C1 segment of cervical spinal cord (tissue), 14 donors: ENCODE data around the gene DMBT1.
"Not testable (repeated sequence)": the region's sequence is repeated elsewhere in the genome, so short reads cannot be mapped to it uniquely, and the experiment has no call there.

Experiments used
- DNase-seq, 14 donors: peaks; one replicate each; lab custom pipeline; 2025; lab: John Stamatoyannopoulos, UW

Gene DMBT1

GRCh38 chr10:122577311-122577885, 16.8 kb downstream of the DMBT1 start:
- no peak for DNase-seq

DNA sequence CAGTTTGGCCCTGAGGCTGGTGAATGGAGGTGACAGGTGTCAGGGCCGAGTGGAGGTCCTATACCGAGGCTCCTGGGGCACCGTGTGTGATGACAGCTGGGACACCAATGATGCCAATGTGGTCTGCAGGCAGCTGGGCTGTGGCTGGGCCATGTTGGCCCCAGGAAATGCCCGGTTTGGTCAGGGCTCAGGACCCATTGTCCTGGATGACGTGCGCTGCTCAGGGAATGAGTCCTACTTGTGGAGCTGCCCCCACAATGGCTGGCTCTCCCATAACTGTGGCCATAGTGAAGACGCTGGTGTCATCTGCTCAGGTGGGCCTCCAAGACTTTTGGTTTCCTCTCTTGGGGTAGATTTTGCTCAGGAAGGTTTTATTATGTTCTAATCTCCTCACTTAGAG, 25.5 kb downstream of the DMBT1 start:
- DNase-seq = not testable (repeated sequence)

DNA sequence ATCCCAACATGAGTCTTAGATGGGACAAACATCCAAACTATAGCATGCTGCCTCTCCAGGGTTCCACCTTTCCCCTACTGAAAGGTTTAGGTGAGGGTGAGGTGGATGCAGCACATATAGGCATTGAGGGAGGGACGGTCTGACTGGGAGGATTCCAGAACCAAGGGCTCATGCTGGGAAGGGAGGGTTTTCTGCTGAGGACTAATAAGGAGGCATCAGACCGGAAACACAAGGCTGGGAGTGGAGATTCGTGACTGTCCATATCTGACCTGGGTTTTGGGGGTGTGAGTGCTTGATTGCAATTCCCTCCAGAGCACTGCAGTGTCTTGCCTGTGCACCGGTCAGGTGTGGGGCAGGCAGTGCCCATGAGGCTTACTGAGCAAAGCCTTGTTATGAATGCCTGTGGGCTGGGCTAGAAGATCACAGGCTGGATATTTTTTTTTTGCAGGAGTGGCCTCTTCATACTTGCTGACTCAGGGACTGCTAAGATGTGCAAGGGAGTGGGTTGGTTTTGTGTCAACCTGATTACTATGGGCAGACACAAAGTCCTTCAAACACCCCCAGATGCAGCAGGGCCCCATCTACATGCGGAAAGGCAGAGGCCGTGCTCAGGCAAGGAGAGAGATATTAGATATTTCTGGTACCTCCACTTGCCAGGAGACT, 26.7 kb downstream of the DMBT1 start:
- no peak for DNase-seq

DNA sequence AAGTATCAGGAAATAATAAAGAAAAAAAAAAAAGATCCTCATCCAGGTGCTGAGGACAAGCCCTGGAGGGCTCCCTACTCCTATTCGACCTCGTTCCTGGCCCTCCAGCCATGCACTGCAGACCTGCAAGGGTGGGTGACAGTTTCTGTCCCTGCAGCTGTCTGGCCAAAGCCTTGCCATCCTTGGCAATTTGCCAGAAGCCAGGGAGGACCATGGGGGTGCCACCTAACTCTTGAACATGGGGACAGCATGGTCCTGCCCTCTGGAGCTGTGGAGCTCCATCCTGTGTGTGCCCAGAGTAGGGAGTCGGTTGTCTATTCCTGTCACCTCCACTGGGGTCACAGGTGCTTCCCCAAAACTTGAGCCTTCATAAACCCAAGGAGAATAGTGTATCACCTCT, 27.8 kb downstream of the DMBT1 start:
- no peak for DNase-seq

DNA sequence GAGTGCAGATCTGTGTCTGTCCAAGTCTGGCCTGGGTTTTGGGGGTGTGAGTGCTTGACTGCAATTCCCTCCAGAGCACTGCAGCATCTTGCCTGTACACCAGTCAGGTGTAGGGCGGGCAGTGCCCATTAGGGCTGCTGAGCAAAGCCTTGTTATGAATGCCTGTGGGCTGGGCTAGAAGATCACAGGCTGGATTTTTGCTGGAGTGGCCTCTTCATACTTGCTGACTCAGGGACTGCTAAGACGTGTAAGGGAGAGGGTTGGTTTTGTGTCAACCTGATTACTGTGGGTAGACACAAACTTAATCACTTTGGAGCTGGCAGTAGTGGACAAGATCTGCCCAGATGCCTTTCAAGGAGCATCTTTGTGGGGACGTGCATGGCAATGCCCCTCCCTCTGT, 29.6 kb downstream of the DMBT1 start:
- DNase-seq = no peak

DNA sequence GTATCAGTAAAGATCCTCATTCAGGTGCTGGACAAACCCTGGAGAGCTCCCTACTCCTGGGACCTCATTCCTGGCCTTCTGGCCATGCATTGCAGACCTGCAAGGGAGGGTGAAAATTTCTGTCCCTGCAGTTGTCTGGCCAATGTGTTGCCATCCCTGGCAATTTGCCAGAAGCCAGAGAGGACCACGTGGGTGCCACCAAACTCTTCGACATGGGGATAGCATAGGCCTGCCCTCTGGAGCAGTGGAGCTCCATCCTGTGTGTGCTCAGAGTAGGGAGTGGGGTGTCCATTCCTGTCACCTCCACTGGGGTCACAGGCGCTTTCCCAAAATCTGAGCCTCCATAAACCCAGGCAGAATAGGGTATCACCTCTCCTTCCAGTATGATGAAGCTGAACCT, 31.2 kb downstream of the DMBT1 start:
- DNase-seq = no peak

- DNase-seq = no peak
Measured at GRCh38 chr10:122592161-122592560, 31.6 kb downstream of the DMBT1 start.

DNA sequence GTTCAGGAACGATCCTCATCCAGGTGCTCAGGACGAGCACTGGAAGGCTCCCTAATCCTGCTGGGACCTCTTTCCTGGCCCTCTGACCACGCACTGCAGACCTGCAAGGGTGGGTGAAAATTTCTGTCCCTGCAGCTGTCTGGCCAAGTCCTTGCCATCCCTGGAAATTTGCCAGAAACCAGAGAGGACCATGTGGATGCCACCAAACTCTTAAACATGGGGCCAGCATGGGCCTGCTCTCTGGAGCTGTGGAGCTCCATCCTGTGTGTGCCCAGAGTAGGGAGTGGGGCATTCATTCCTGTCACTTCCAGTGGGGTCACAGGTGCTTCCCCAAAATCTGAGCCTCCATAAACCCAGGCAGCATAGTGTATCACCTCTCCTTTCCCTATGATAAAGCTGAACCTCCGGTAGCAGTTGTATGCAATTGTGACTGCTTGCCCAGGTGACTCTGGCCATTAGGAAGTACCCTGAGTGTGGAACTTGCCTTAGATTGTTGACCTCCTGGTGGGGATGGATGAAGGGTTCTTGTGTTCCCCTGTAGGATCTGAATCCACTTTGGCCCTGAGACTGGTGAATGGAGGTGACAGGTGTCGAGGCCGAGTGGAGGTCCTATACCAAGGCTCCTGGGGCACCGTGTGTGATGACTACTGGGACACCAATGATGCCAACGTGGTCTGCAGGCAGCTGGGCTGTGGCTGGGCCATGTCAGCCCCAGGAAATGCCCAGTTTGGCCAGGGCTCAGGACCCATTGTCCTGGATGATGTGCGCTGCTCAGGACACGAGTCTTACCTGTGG, 57.1 kb downstream of the DMBT1 start:
- no peak for DNase-seq

- no peak for DNase-seq
Measured at GRCh38 chr10:122618461-122619165, 58.1 kb downstream of the DMBT1 start.

DNA sequence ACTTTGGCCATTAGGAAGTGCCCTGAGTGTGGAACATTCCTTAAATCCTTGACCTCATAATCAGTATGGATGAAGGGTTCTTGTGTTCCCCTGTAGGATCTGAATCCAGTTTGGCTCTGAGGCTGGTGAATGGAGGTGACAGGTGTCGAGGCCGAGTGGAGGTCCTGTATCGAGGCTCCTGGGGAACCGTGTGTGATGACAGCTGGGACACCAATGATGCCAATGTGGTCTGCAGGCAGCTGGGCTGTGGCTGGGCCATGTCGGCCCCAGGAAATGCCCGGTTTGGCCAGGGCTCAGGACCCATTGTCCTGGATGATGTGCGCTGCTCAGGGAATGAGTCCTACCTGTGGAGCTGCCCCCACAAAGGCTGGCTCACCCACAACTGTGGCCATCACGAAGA, 60.4 kb downstream of the DMBT1 start:
- not testable (repeated sequence) for DNase-seq

GRCh38 chr10:122624546-122624945, 64.0 kb downstream of the DMBT1 start:
- no peak for DNase-seq

- DNase-seq = no peak
Measured at GRCh38 chr10:122630526-122630925, 70.0 kb downstream of the DMBT1 start.

DNA sequence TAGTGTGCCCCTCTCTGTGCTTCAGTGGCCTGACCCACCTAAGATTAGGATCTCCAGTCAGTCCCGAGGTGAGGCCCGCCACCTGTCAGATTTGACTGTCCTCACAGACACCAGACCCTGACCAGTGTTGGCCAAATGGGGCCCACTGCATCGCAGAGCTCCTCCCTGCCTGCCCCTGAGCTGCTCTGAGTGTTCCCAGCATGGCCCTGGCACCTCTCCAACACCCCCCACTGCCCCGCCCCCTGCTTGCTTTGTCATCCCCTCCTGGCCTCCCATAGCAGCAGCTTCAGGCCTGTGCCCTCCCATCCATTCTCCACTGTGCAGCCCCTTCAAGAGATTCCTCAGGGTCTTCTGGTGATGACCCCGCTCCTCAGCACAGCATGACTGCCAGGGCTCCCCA, 71.5 kb downstream of the DMBT1 start:
- no peak for DNase-seq

- DNase-seq = no peak
Measured at GRCh38 chr10:122632576-122632975, 72.0 kb downstream of the DMBT1 start.

DNA sequence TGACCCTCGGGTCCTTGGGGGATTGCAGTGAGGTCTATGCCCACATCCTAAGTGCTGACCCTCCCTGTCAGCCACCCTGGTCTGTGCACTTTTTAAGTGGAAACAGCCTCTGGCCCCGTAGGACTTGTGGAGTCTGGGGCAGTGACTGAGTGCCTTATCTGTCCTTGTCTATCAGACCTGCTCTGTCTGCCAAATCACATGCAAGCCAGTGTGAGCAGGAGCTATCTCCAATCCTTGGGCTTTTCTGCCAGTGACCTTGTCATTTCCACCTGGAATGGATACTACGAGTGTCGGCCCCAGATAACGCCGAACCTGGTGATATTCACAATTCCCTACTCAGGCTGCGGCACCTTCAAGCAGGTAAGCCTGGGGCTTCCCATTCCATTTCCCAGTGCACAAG, 76.4 kb downstream of the DMBT1 start:
- DNase-seq = no peak

- DNase-seq = no peak
Measured at GRCh38 chr10:122637376-122637775, 76.8 kb downstream of the DMBT1 start.

DNA sequence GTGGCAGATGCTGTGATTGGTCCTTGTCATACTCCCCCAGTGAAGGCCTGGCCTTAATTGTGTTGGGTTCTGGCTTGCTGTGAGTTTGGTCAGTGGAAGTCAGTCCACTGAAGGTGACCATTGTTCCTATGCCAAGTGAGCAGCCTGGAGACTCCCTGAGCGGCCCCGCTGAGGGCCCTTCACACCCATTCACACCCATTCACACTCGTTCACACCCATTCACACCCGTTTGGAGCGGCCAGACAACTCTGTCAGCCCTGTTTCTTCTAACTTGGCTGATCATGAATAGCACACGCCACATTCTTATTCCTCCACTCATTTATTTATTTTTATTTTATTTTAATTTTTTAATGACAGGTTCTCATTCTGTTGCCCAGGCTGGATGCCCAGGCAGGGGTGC, 77.6 kb downstream of the DMBT1 start:
- DNase-seq = no peak

DNA sequence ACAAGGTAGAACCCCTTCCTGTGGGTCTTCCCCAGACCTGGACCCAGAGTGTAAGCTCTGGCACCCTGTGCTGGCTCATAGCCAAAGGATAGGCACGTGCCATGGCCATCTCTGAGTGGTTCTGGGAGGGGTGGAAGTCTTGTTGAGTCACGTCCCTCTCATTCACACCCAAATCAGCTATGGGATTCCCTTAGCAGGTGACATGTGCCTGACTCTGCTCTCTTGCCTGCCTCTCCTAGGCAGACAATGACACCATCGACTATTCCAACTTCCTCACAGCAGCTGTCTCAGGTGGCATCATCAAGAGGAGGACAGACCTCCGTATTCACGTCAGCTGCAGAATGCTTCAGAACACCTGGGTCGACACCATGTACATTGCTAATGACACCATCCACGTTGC, 79.2 kb downstream of the DMBT1 start:
- no peak for DNase-seq

DNA sequence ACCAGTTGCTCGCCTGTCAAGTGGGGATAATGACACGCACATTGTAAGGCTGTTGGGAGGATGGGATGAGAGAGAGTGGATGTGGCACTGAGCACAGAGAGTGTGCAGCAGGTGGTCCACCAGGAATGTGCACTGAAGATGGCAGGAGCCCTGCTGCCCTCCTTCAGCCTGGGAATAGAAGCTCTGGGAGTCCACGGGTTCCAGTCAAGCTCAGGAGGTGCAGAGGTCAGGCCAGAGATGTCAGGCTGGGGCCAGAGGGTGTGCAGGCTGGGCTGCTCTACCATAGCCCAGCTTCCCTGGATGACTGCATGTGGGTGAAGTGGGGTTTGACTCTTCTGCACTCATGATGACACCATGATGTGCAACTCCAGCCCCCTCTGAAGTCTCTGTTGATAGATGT, 80.4 kb downstream of the DMBT1 start:
- DNase-seq = no peak

- no peak for DNase-seq
Measured at GRCh38 chr10:122642726-122643605, 82.4 kb downstream of the DMBT1 start.

DNA sequence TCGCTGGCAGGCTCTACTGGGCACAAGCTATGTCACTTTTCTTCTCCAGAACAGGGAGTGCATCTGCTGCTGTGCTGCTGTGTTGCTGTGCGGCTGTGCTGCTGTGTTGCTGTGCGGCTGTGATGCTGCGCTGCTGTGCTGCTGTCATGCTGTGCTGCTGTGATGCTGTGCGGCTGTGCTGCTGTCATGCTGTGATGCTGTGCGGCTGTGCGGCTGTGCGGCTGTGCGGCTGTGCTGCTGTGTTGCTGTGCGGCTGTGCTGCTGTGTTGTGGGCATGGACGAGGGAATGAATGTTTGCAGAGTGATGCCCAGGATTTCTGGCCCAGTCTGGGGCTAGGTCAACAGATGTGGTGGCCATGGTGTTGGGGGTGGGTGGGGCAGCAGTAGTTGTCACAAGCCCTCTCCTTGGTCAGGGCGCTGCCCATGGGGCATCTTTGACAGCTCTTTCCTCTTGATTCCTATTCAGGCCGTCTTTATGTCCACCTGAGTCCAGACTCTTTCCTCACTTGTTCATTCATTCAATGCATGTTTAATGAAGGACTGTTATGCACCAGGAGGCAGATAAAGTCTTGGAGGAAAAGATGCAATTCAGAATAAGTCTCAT, 83.5 kb downstream of the DMBT1 start:
- DNase-seq = no peak
